H54 (cell line): ENCODE data around the gene KRT5.

Experiments used
- DNase-seq: peaks from one replicate; pipeline ENCODE4 v3.0.0; 2011; ENCODE audit warnings: low spot score, mixed read lengths; ENCODE audit not compliant: insufficient read length
- FAIRE-seq: peaks from 3 replicates; lab custom pipeline; 2011; peaks lifted over from hg19 to GRCh38; lab: Jason Lieb, UNC
- POLR2A ChIP-seq: IDR thresholded peaks from 2 replicates; pipeline ENCODE4 v1.6.1; 2011; ENCODE audit warnings: low read depth, mild to moderate bottlenecking, low read length

The KRT5 gene

DNA sequence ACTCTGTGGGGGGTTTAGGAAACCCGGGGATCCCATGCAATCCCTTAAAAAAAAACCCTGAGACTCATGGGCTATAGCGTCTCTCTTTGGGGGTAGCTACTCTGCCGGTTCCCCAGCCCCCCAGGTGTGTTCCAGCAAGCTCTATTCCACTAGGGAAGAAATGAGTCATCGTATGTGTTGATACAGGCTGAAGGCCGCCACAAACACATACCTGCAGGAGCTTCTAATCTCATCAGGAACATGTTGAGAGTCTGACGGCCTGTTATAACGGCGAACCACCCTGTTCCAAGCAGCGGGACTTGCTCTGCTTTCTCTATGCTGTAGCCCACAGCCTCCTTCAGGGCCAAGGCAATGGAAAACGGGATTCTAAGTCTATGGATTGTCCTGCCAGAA is 977 bp upstream of the KRT5 start:
- FAIRE-seq, result no peak
- DNase-seq, result no peak
- TF ChIP-seq POLR2A, result no peak

DNA sequence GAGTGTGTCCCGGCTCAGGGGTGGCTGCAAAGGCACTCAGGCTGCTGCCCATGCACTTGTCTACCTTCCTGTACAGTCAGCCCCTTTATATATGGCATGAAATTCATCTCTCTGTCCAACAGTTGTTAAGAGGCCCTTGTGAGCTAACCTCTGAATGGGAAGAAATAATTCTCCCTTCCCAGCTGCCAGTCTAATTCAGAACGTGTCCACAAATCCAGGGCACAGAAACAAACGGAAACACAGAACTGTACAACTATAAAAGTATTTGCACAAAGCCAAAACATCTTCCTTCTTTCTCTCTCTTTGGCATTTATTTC is 849 bp downstream of the KRT5 start:
- DNase-seq, result no peak
- no peak for FAIRE-seq
- no peak for TF ChIP-seq POLR2A

- TF ChIP-seq POLR2A, result no peak
- no peak for DNase-seq
- FAIRE-seq, result no peak
Observed at GRCh38 chr12:52518574-52519386, 1.4 kb downstream of the KRT5 start.

DNA sequence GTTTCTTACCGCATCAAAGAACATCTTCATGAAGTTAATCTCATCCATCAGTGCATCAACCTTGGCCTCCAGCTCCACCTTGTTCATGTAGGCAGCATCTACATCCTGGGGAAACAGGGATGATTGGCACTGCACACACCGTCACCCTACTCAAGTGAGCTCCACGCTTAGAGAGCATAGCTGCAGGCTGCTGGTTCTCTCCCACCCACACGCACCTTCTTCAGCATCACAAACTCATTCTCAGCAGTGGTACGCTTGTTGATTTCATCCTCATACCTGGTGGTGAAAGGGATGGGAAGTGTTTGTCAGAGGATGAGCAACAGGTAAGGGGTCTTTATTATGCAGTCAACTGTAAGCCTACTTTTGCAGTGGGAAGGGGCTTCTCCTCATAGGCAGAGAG is 2.3 kb downstream of the KRT5 start:
- no peak for DNase-seq
- FAIRE-seq, result no peak
- TF ChIP-seq POLR2A, result no peak

GRCh38 chr12:52517005-52517835 is 3.0 kb downstream of the KRT5 start:
- DNase-seq, result no peak
- no peak for TF ChIP-seq POLR2A
- no peak for FAIRE-seq

DNA sequence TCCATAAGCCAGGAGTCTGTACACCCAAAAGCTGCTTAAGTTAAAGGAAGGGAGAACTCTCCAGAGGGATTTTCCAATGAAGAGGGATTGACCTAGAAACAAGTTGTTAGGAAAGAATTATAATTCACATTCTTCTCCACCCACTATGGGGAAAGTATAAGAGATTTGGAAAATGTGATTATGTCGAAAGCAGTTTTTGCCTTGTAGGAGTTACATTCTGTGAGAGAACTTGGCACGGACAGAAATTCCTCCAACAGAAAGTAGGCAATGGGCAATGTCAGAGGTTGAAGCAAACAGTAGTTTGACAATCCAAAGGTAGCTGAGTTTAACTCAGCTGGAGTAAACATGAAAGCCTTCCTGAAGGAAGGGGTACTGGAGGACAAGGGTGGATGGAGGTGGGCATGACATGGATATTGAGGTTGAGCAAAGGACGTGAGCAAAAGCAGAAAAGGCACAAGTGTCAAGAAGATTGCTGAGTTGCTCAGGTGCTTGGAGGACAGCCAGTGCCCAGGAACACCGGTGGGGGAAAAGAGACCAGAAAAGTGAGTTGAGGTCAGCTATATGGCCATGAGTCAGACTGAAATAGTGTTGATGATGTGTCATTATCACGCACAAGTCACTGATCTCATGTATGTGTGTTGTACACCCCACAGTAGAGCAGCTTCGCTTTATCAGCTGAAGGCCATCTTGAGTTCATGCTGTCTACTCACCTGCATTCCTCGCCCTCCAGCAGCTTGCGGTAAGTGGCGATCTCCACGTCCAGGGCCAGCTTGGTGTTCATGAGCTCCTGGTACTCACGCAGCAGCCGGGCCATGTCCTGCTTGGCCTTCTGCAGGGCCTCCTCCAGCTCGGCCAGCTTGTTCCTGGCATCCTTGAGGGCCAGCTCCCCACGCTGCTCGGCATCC is 4.0 kb downstream of the KRT5 start:
- no peak for FAIRE-seq
- no peak for TF ChIP-seq POLR2A
- no peak for DNase-seq

- no peak for FAIRE-seq
- TF ChIP-seq POLR2A, result no peak
- no peak for DNase-seq
Observed at GRCh38 chr12:52515319-52515646, 4.9 kb downstream of the KRT5 start.

- TF ChIP-seq POLR2A, result no peak
- DNase-seq, result no peak
- no peak for FAIRE-seq
Observed at GRCh38 chr12:52514471-52515318, 5.5 kb downstream of the KRT5 start.

GRCh38 chr12:52513736-52514135 is 6.5 kb downstream of the KRT5 start:
- no peak for DNase-seq
- FAIRE-seq, result no peak
- TF ChIP-seq POLR2A, result no peak

- FAIRE-seq (no peak), DNase-seq (no peak)
- TF ChIP-seq POLR2A, result no peak
Observed at GRCh38 chr12:52508211-52508610, 12.0 kb downstream of the KRT5 start.

DNA sequence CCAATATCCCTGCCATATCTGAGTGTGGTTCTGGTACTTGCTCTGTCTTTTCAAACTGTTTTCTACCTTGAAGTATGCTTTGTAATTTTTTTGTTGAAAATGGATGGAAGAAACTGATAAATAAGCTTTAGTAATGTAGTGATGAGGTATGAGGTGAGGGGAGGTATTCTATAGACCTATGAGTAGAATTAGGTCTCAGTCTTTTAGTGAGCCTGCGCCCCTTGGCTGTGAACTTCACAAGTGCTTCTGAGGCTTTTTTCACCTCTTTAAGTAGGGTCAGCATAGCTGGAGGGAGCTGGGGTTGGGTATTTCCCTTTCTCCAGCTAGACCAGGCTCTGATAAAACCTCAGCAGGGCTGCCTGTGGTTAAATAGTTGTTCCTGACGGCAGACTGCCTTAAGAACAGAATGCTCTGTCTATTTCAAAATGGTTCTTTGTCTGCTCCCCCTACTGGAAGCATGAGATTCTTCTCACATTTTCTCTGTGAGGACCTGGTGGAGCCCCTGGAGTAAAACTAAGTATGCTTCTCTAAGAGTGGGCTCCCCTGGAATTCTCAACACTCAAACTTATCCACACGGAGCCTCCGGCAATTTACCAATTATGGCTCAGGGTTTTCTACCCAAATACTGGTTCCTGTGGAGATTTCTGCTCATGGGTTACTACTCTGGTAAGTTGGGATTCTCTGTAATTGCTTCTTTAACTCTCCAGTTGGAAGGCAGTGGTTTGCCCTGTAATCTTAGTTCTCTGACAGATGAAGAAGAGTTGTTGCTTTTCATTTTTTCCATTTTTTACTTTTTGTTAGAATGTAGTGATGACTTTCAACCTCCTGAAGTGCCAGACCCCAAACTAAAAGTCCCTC is 13.1 kb downstream of the KRT5 start:
- DNase-seq (peak; percentile 31), FAIRE-seq (peak; percentile 75)
- TF ChIP-seq POLR2A, result no peak

DNA sequence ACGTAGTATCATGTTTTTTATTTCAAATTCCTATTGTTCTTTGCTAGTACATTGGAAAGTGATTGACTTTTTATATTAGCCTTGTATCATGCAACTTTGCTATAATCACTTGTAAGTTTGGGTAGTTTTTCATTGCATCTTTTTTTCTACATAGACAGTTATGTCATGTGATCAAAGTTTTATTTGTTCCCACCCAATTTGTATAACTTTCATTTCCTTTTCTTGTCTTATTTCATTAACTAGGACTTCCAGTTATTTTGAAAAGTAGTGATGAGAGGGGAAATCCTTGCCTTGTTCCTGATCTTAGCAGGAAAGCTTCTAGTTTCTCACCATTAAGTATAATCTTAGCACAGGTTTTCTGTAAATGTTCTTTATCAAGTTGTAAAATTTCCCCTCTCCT is 17.3 kb downstream of the KRT5 start:
- FAIRE-seq, result no peak
- DNase-seq, result no peak

More for the DNA sequence above, 17.3 kb downstream of the KRT5 start:
- TF ChIP-seq POLR2A, result no peak
